Measurements from ENCODE around the gene FOXO1. TPM values are rescaled to one million over a fixed set of nuclear protein-coding genes. Genes with fewer than 3 reads are reported as not detected.

FOXO1 gene
- total RNA-seq, 1 experiment from 2014 or later, result 6.2 TPM

GRCh38 chr13:40549500-40550094 lies 116.8 kb downstream of the FOXO1 start:
- DNase-seq (ENCODE audit: low read depth), result peak; percentile 42

- no peak for DNase-seq (ENCODE audit: low read depth)
Observed at GRCh38 chr13:40547591-40548315, 118.7 kb downstream of the FOXO1 start.

- no peak for DNase-seq (ENCODE audit: low read depth)
Observed at GRCh38 chr13:40546047-40546446, 120.4 kb downstream of the FOXO1 start.

GRCh38 chr13:40540328-40541044 lies 126.0 kb downstream of the FOXO1 start:
- peak; percentile 88 for DNase-seq (ENCODE audit: low read depth)

- DNase-seq (ENCODE audit: low read depth), result no peak
Observed at GRCh38 chr13:40539576-40540327, 126.7 kb downstream of the FOXO1 start.

- DNase-seq (ENCODE audit: low read depth), result no peak
Observed at GRCh38 chr13:40537146-40537895, 129.1 kb downstream of the FOXO1 start.

GRCh38 chr13:40536443-40537113 lies 129.9 kb downstream of the FOXO1 start:
- DNase-seq (ENCODE audit: low read depth), result no peak

- no peak for DNase-seq (ENCODE audit: low read depth)
Observed at GRCh38 chr13:40535345-40535836, 131.1 kb downstream of the FOXO1 start.

- DNase-seq (ENCODE audit: low read depth), result no peak
Observed at GRCh38 chr13:40534456-40534855, 132.0 kb downstream of the FOXO1 start.

GRCh38 chr13:40533072-40533471 lies 133.4 kb downstream of the FOXO1 start:
- no peak for DNase-seq (ENCODE audit: low read depth)

- no peak for DNase-seq (ENCODE audit: low read depth)
Observed at GRCh38 chr13:40530961-40531360, 135.5 kb downstream of the FOXO1 start.

- peak; percentile 71 for DNase-seq (ENCODE audit: low read depth)
Observed at GRCh38 chr13:40528881-40529280, 137.6 kb downstream of the FOXO1 start.

GRCh38 chr13:40527914-40528313 lies 138.5 kb downstream of the FOXO1 start:
- DNase-seq (ENCODE audit: low read depth), result no peak

- DNase-seq (ENCODE audit: low read depth), result no peak
Observed at GRCh38 chr13:40522282-40522681, 144.2 kb downstream of the FOXO1 start.

GRCh38 chr13:40520916-40521315 lies 145.5 kb downstream of the FOXO1 start:
- DNase-seq (ENCODE audit: low read depth), result no peak

GRCh38 chr13:40519637-40520036 lies 146.8 kb downstream of the FOXO1 start:
- no peak for DNase-seq (ENCODE audit: low read depth)

GRCh38 chr13:40518481-40518882 lies 148.0 kb downstream of the FOXO1 start:
- no peak for DNase-seq (ENCODE audit: low read depth)

- DNase-seq (ENCODE audit: low read depth), result no peak
Observed at GRCh38 chr13:40517486-40518480, 148.7 kb downstream of the FOXO1 start.

- DNase-seq (ENCODE audit: low read depth), result no peak
Observed at GRCh38 chr13:40515702-40516101, 150.7 kb downstream of the FOXO1 start.

All from LHCN-M2 (cell line).